Muscle layer of duodenum (tissue), 2 donors: ENCODE results near the gene RBM46.
"Not testable (repeated sequence)": the region's sequence is repeated elsewhere in the genome, so short reads cannot be mapped to it uniquely, and the experiment has no call there.

Experiments used
- H3K27ac ChIP-seq: one replicate; pipeline ENCODE4 v1.7.0; 2013; ENCODE audit warnings: mild to moderate bottlenecking, low read length
- H3K27me3 ChIP-seq: one replicate; pipeline ENCODE4 v1.7.0; 2013; ENCODE audit warnings: low read depth, mild to moderate bottlenecking, control low read depth, low read length
- H3K36me3 ChIP-seq, 2 donors: one replicate each; pipeline ENCODE4 v1.7.0; 2013; ENCODE audit warnings: low read length in 2 of 2, control low read depth in 1 of 2, mild to moderate bottlenecking in 1 of 2; ENCODE audit not compliant: insufficient read depth in 2 of 2, control insufficient read depth in 1 of 2
- H3K4me1 ChIP-seq, 2 donors: one replicate each; pipeline ENCODE4 v1.7.0; 2013; ENCODE audit warnings: low read length in 2 of 2, mild to moderate bottlenecking in 2 of 2, control low read depth in 1 of 2, moderate library complexity in 1 of 2; ENCODE audit not compliant: insufficient read depth in 2 of 2, control insufficient read depth in 1 of 2
- H3K4me3 ChIP-seq, 2 donors: one replicate each; pipeline ENCODE4 v1.7.0; 2013; ENCODE audit warnings: low read length in 2 of 2, low read depth in 1 of 2, mild to moderate bottlenecking in 1 of 2
- H3K9me3 ChIP-seq, 2 donors: one replicate each; pipeline ENCODE4 v1.7.0; 2013; ENCODE audit warnings: low read length in 2 of 2, control low read depth in 1 of 2, mild to moderate bottlenecking in 1 of 2; ENCODE audit not compliant: control insufficient read depth in 1 of 2
- donor health status: healthy.

RBM46 gene

GRCh38 chr4:154838694-154839093, 57.6 kb downstream of the RBM46 start:
- Histone ChIP-seq H3K4me3 (no peak overlapping the region), H3K36me3 (no peaks in the 10 kb centered on the region), H3K4me1 (no peaks in the 10 kb centered on the region), H3K27ac (no peak overlapping the region), H3K27me3 (no peaks in the 10 kb centered on the region), H3K9me3 (no peaks in the 10 kb centered on the region)

GRCh38 chr4:154854362-154854761, 73.3 kb downstream of the RBM46 start:
- Histone ChIP-seq H3K27ac (no peak overlapping the region), H3K4me1 (no peaks in the 10 kb centered on the region), H3K36me3 (no peaks in the 10 kb centered on the region), H3K4me3 (no peak overlapping the region), H3K9me3 (peaks cover 0 to 5% of the 10 kb centered on the region in 2 donors), H3K27me3 (no peaks in the 10 kb centered on the region)

GRCh38 chr4:154858166-154858565, 77.1 kb downstream of the RBM46 start:
- H3K4me1 ChIP-seq: no peaks in the 10 kb centered on the region
- H3K36me3 ChIP-seq: no peaks in the 10 kb centered on the region
- no peaks in the 10 kb centered on the region for H3K27me3 ChIP-seq
- H3K27ac ChIP-seq: no peak overlapping the region
- no peak overlapping the region for H3K4me3 ChIP-seq
- H3K9me3 ChIP-seq: peaks cover 0 to 11% of the 10 kb centered on the region in 2 donors

GRCh38 chr4:154868414-154869194, 87.5 kb downstream of the RBM46 start:
- H3K36me3 ChIP-seq: no peaks in the 10 kb centered on the region
- no peak overlapping the region for H3K27ac ChIP-seq
- H3K9me3 ChIP-seq: peaks cover 3% of the 10 kb centered on the region in 2 donors
- H3K4me3 ChIP-seq: no peak overlapping the region
- no peaks in the 10 kb centered on the region for H3K4me1 ChIP-seq
- H3K27me3 ChIP-seq: no peaks in the 10 kb centered on the region

GRCh38 chr4:154869301-154869700, 88.2 kb downstream of the RBM46 start:
- Histone ChIP-seq H3K4me1 (no peaks in the 10 kb centered on the region), H3K36me3 (no peaks in the 10 kb centered on the region), H3K27ac (no peak overlapping the region), H3K27me3 (no peaks in the 10 kb centered on the region), H3K4me3 (no peak overlapping the region), H3K9me3 (peaks cover 0 to 3% of the 10 kb centered on the region in 2 donors)

- Histone ChIP-seq H3K4me1 (no peaks in the 10 kb centered on the region), H3K36me3 (no peaks in the 10 kb centered on the region), H3K4me3 (no peak overlapping the region), H3K9me3 (peaks cover 0 to 3% of the 10 kb centered on the region in 2 donors), H3K27me3 (no peaks in the 10 kb centered on the region), H3K27ac (no peak overlapping the region)
Measured at GRCh38 chr4:154872198-154872597, 91.1 kb downstream of the RBM46 start.

- not testable (repeated sequence) for H3K4me1 ChIP-seq, H3K4me3 ChIP-seq, H3K27me3 ChIP-seq, H3K9me3 ChIP-seq, H3K27ac ChIP-seq, H3K36me3 ChIP-seq
Measured at GRCh38 chr4:154874049-154874448, 93.0 kb downstream of the RBM46 start.

- Histone ChIP-seq H3K9me3 (peaks cover 0 to 3% of the 10 kb centered on the region in 2 donors), H3K27me3 (no peaks in the 10 kb centered on the region), H3K4me3 (no peak overlapping the region), H3K27ac (no peak overlapping the region), H3K36me3 (no peaks in the 10 kb centered on the region), H3K4me1 (no peaks in the 10 kb centered on the region)
Measured at GRCh38 chr4:154877110-154877760, 96.2 kb downstream of the RBM46 start.
